Kidney tubule cell (primary cell): Measurements from ENCODE around the gene SLC1A3.

ENCODE experiments used
- DNase-seq: peaks from one replicate; pipeline ENCODE4 v3.0.0-alpha.2; 2018; ENCODE audit warnings: low spot score

The SLC1A3 gene

DNA sequence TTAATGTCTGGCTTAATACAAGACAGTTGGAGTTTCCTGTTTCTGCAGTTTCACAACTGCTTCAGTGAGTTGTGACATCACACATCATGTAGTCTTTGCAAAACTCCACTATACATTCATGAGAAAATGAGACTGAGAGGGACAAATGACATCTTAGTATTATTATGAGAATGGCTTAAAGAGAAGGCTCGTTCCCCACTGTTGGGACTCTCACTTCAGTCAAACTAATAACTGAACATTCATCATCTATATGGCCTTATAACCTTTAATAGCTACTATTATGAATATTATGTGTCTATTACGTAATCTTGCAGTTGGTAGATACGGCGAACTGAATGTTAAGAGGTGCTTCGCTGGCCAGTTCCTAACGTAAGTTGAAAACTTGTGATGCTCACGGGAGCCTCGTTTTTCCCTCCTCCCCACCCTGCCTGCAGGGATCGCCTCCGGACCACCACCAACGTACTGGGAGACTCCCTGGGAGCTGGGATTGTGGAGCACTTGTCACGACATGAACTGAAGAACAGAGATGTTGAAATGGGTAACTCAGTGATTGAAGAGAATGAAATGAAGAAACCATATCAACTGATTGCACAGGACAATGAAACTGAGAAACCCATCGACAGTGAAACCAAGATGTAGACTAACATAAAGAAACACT is 79.4 kb downstream of the SLC1A3 start:
- DNase-seq, result no peak

DNA sequence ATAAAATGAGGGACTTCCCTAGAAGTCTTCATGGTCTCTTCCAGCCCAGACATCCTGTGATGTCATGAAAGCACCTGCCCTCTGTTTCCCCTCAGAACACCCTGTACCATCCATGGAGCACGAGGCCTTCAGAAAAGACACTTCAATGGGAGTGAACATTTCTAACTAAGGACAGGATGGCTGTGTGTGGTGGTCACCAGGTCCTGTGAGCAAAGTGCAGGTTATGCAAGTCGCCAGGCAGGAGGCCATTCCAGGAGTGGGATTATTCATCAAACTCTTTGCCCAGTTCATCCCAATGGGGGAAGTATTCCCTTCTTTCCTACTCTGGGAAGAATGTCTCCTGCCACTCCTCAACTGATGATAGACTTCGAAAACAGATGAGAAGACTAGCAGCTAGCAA is 80.5 kb downstream of the SLC1A3 start:
- no peak for DNase-seq

DNA sequence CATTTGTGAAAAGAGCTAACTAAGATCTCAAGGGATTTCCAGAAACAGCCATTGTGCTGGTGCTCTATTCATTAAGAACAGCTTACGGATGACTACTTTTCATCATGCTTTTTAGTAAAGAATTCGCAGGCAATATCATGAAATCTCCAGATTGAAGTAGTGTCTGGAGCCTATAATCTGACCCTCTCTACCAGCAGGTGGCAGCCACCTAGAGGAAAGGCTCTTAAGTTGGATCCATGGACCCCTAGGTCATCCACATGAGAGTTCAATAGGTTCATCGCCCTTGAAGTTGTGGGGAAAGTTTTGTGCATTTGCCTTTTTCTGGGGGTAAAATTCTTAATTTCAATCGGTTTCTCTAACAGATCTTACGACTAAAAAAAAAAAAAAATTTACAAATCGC is 82.3 kb downstream of the SLC1A3 start:
- DNase-seq, result peak; percentile 28

GRCh38 chr5:36689225-36689624 is 82.8 kb downstream of the SLC1A3 start:
- peak; percentile 68 for DNase-seq

GRCh38 chr5:36690041-36690961 is 83.9 kb downstream of the SLC1A3 start:
- DNase-seq, result peak; percentile 88

DNA sequence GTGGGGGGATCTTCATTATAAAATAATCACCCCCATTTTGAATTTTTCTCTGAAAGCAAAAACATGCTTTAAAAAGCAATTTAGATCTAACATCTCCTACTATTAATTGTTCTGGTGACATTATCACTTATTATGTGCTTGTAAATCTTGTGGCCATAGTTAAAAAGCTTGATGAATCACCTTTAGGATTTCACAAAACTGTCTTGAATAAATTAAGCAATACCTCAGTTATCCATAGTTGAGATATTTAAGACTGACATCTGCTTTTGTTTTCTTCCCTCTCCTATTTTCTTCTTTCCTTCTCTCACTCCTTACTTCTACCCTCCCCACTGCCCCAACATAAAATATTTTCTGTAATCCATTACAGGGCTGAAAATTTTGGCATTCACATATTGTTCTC is 84.8 kb downstream of the SLC1A3 start:
- DNase-seq, result no peak

- DNase-seq, result no peak
Measured at GRCh38 chr5:36691696-36692371, 85.4 kb downstream of the SLC1A3 start.

- DNase-seq, result peak; percentile 75
Measured at GRCh38 chr5:36692791-36693763, 86.7 kb downstream of the SLC1A3 start.

DNA sequence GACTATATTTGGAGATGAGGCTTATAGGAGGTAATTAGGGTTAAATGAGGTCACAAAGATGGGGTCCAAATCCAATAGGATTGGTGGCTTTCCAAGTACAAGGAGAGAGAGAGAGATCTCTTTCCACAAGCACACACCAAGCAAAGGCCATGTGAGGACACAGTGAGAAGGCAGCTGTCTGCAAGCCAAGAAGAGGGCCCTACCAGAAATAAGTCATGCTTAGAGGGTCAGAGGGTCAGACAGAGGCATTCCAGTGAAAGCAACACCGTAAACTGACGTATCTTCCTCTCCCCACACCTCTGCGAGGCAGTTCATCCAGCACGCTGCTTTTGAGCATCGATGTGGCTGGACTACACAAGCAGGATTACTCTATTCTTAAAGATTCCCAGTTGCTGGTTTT is 87.9 kb downstream of the SLC1A3 start:
- DNase-seq, result no peak

DNA sequence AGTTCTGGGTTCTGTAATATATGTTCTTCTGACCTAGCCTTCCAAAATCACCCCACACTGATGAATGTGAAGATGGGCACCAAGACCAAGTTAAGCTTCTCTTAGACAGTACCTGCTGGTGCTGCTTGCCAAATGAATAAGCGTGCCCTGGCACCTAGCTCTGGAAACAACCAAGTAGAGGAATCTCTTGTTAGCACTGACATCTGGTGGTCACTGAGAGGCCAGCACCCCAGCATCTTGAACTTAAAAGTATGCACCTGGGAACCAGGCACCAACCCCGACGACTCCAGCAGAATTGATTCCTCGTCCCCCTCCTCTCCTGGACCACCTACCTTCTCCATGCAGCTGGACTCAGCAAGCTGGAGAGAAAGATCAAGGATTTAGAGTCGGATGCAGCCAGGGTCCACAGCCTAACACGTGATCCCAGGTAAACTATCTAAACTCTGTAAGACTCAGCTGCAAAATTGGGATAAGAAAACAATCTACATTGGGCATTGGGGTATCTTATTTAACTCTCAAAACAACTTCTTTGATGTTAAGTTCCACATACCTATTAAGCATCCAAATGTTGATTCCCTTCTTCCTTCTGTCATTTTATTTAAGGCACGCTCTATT is 89.8 kb downstream of the SLC1A3 start:
- peak; percentile 70 for DNase-seq

- DNase-seq, result no peak
Measured at GRCh38 chr5:36698031-36698430, 91.6 kb downstream of the SLC1A3 start.

- no peak for DNase-seq
Measured at GRCh38 chr5:36701085-36701698, 94.8 kb downstream of the SLC1A3 start.

DNA sequence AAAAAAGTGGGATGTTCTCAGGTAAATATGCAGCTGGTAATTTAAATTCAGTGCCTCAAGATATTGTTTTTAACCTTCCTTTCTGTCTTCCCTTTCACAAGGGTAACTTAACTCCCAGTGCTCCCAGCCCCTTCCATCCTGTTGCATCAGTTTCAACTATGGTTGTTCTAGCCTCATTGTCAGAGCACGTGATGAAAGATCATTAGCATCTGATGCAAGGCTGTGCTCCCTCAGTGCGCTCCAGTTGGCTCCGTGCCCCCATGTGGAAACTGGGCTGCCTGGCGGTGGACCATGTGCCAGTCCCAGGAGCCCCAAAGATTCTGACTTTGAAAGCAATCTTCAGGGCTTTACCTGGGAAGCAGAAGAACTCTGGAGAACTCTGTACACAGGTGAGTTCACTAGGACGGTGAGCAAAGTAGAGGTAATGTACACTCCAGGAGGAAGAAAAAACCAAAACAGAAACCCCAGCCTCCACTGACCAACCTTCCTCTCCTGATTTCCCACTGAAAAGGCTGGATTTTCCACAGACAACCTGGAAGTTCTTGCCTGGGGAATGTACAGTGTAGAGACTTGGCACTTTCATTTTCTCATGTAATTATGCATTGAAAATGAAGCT is 96.9 kb downstream of the SLC1A3 start:
- no peak for DNase-seq

DNA sequence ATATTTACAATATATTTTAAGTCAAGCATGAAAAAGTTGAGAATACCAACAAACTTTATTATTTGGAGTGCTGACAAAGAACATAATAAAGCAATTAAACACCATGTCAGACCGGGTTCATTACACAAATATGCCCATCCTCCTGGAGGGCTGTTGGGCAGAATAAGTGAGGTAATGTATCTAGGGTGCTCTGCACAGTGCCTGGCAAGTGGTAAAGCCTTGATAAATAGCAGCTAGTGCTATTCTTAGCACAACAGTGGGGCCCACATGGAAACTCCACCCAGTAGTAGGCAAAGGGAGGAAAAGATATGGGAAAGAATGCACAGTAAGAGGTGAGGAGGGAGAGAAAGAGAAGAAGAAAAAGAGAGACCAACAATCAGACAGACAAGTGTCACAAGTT is 97.7 kb downstream of the SLC1A3 start:
- no peak for DNase-seq

DNA sequence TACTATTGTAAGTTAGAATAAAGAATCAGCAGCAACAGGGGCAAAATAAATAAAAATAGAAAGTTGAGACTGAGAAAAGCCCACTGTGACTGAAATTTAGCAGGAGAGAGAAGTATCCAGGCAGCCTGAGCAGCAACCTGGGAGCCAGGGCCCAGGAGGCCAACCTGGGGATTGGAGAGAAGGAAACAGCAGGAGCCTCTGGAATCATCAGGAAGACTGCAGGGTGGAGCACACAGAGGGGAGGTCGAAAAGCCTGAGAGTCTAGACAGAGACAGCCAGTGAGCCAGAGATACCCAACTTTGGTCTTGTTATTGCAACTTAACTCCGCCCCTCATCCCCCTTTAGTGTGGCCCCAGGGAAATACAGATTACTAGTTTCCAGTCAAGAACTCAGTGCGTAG is 98.6 kb downstream of the SLC1A3 start:
- no peak for DNase-seq

- DNase-seq, result no peak
Measured at GRCh38 chr5:36706662-36707061, 100.3 kb downstream of the SLC1A3 start.

DNA sequence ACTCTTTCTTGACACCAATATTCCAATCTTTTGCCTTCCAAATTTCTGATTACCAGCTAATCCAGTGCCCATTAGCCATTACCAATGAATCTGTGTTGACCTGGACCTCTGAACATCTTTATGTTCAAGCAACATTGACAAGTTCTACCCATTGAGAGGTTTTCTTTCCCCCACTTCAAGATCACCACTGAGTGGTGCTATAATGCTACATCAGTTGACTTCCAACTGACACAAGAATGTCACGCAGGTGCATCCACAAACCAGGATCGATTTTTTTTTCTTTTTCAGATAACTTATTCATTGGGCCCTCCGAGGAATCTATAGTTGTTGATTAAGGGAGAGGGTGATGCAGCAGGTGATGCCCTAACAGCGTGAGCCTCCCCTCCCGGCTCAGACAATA is 102.6 kb downstream of the SLC1A3 start:
- no peak for DNase-seq

DNA sequence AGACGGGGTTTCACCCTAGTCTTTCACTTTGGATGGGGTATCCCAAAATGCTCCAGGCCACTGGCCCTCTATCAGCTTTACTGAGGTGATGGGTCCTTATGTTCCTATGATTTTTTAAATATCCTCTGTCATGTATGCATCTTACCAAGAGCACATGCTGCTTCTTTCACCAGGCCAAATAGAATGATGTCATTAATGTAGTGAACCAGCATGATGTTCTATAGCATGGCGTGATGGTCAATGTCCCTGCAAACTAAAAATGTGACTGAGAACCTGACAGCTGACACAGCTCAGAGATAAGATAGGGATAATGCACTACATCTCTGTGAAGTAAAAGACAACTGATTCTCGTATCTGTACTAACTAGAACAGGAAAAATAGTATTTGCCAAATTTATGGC is 103.6 kb downstream of the SLC1A3 start:
- DNase-seq, result no peak

- no peak for DNase-seq
Measured at GRCh38 chr5:36712706-36713105, 106.3 kb downstream of the SLC1A3 start.

- no peak for DNase-seq
Measured at GRCh38 chr5:36713541-36713940, 107.1 kb downstream of the SLC1A3 start.
